HCT116 (cell line): ENCODE results near the gene TNFRSF12A. TPM values are rescaled to one million over a fixed set of nuclear protein-coding genes. Genes with fewer than 3 reads are reported as not detected.
"Not testable (repeated sequence)": the region's sequence is repeated elsewhere in the genome, so short reads cannot be mapped to it uniquely, and the experiment has no call there.

Source experiments
- ATAC-seq: fragments of 200-7000 bp; cut with Tn5 transposase; 2 replicates; pipeline ENCODE4 v1.9.1; 2020; ENCODE audit warnings: mild to moderate bottlenecking, moderate library complexity
- BruUV-seq: library from RNA; stranded (reverse); fragments of 400-500 nt; replicated peaks from 2 replicates; lab custom pipeline; 2021; lab: Mats Ljungman, UMichigan
- CTCF ChIA-PET: fragments of 300-600 bp; sonication (Branson Sonifier 250); formaldehyde crosslinking; loops from one replicate; lab custom pipeline; 2021; ENCODE audit warnings: antibody characterized with exemption; lab: Charles Lee
- POLR2A ChIA-PET: fragments of 300-600, 350-600 bp; sonication (Branson Sonifier 250); formaldehyde crosslinking; loops from one replicate; lab custom pipeline; 2021; ENCODE audit warnings: antibody characterized with exemption; lab: Charles Lee
- RAD21 ChIA-PET, 2 experiments: fragments of 300-600 bp; sonication (Branson Sonifier 250); formaldehyde crosslinking; loops; one replicate each; lab custom pipeline; 2023; ENCODE audit warnings: low total read pairs in 2 of 2; ENCODE audit not compliant: uncharacterized antibody in 2 of 2, unreplicated experiment in 2 of 2, low non-redundant PET in 1 of 2; lab: Charles Lee
- DNase-seq: peaks from one replicate; pipeline ENCODE4 v3.0.0-alpha.2; 2010; ENCODE audit warnings: low read depth, low spot score
- H2AFZ ChIP-seq: fragments of 200-600 bp; shearing (Covaris generic), sonication (generic); 2 replicates; pipeline ENCODE4 v1.6.1; 2017; ENCODE audit warnings: low read depth, mixed run types, mixed read lengths, antibody characterized with exemption, low read length; ENCODE audit not compliant: poor library complexity, severe bottlenecking
- H3K27ac ChIP-seq: 2 replicates; pipeline ENCODE4 v1.5.1; 2012; ENCODE audit warnings: low read depth, low read length
- H3K27me3 ChIP-seq: fragments of 200-600 bp; sonication (generic); 2 replicates; pipeline ENCODE4 v1.6.1; 2016; ENCODE audit warnings: mixed run types, low read length, mixed read lengths; ENCODE audit not compliant: insufficient read depth
- H3K36me3 ChIP-seq, 2 experiments: fragments of 200-500 bp in 1 of 2; fragments of 200-600 bp in 1 of 2; sonication (Bioruptor generic) in 1 of 2; sonication (generic) in 1 of 2; 2 replicates each; pipeline versions ENCODE4 v1.5.1 to v1.6.1; 2014 to 2016; ENCODE audit warnings: low read length in 2 of 2, inconsistent platforms in 1 of 2, mixed read lengths in 1 of 2, mixed run types in 1 of 2; ENCODE audit not compliant: insufficient read depth in 2 of 2, control insufficient read depth in 1 of 2
- H3K4me1 ChIP-seq, 2 experiments: fragments of 200-600 bp in 1 of 2; sonication (generic) in 1 of 2; 2 replicates each; pipeline versions ENCODE4 v1.5.1 to v1.6.1; 2012 to 2017; ENCODE audit warnings: low read length in 2 of 2, inconsistent platforms in 1 of 2, mild to moderate bottlenecking in 1 of 2, mixed read lengths in 1 of 2, mixed run types in 1 of 2, moderate library complexity in 1 of 2; ENCODE audit not compliant: insufficient read depth in 2 of 2, control insufficient read depth in 1 of 2
- H3K4me2 ChIP-seq: fragments of 200-600 bp; sonication (generic); 2 replicates; pipeline ENCODE4 v1.6.1; 2017; ENCODE audit warnings: mixed run types, low read length, mixed read lengths
- H3K4me3 ChIP-seq, 2 experiments: fragments of 200-600 bp in 1 of 2; sonication (generic) in 1 of 2; replicated peaks in 1 of 2; 2 replicates each; pipeline ENCODE4 v1.5.1; 2011 to 2016; ENCODE audit warnings: low read length in 2 of 2, control low read depth in 1 of 2, low read depth in 1 of 2, mild to moderate bottlenecking in 1 of 2, mixed read lengths in 1 of 2, mixed run types in 1 of 2
- H3K79me2 ChIP-seq: fragments of 200-600 bp; sonication (generic); 2 replicates; pipeline ENCODE4 v1.6.1; 2017; ENCODE audit warnings: mild to moderate bottlenecking, mixed run types, low read length, moderate library complexity, mixed read lengths; ENCODE audit not compliant: insufficient read depth
- H3K9ac ChIP-seq: fragments of 200-600 bp; sonication (generic); 2 replicates; pipeline ENCODE4 v1.6.1; 2016; ENCODE audit warnings: low read length, mixed read lengths
- H3K9me2 ChIP-seq: fragments of 200-600 bp; sonication (generic), shearing (Covaris generic); 2 replicates; pipeline ENCODE4 v1.6.1; 2017; ENCODE audit warnings: mixed run types, mild to moderate bottlenecking, moderate library complexity; ENCODE audit not compliant: insufficient read depth
- H3K9me3 ChIP-seq, 2 experiments: fragments of 200-500 bp in 1 of 2; fragments of 200-600 bp in 1 of 2; sonication (Bioruptor generic) in 1 of 2; sonication (generic) in 1 of 2; 2 replicates each; pipeline ENCODE4 v1.6.1; 2014 to 2017; ENCODE audit warnings: low read length in 2 of 2, mixed read lengths in 2 of 2, inconsistent platforms in 1 of 2, low read depth in 1 of 2, mild to moderate bottlenecking in 1 of 2, mixed run types in 1 of 2, moderate library complexity in 1 of 2; ENCODE audit not compliant: control insufficient read depth in 1 of 2, insufficient read depth in 1 of 2
- H4K20me1 ChIP-seq: fragments of 200-600 bp; sonication (generic), shearing (Covaris generic); 2 replicates; pipeline ENCODE4 v1.6.1; 2017; ENCODE audit warnings: mixed run types, mild to moderate bottlenecking, moderate library complexity; ENCODE audit not compliant: insufficient read depth
- CBX3 ChIP-seq: IDR thresholded peaks from 2 replicates; pipeline ENCODE4 v1.6.1; 2012; ENCODE audit warnings: low read depth
- EZH2 ChIP-seq: fragments of 200-600 bp; sonication (generic); IDR thresholded peaks from 2 replicates; pipeline ENCODE4 v1.6.1; 2017; ENCODE audit warnings: antibody characterized with exemption, mixed run types
- POLR2A ChIP-seq: IDR thresholded peaks from 2 replicates; pipeline ENCODE4 v1.7.0; 2011; ENCODE audit warnings: borderline replicate concordance; ENCODE audit not compliant: insufficient read depth, insufficient read length; ENCODE audit errors: extremely low read depth
- POLR2AphosphoS5 ChIP-seq: IDR thresholded peaks from 2 replicates; pipeline ENCODE4 v1.6.1; 2011; ENCODE audit warnings: mild to moderate bottlenecking, low read depth, low read length, moderate library complexity
- RAD21 ChIP-seq: IDR thresholded peaks from 2 replicates; pipeline ENCODE4 v1.6.1; 2012; ENCODE audit warnings: low read depth, mild to moderate bottlenecking
- intact Hi-C: fragments of 100-400 bp; cut with micrococcal nuclease; formaldehyde crosslinking; loops from 2 replicates; pipeline ENCODE4 v1.10.0; 2022
- total RNA-seq: library from RNA; stranded (reverse); gene quantifications from one replicate; pipeline ENCODE4 v1.2.1, GENCODE V29; 2021; ENCODE audit not compliant: unreplicated experiment
- TF ChIP-seq, protein P1 (sequence below), 3 experiments: fragments of 200-600 bp in 1 of 3; sonication (generic) in 1 of 3; IDR thresholded peaks in 2 of 3; conservative IDR thresholded peaks in 1 of 3; 2 replicates each; pipeline ENCODE4 v1.5.1; 2012 to 2017; ENCODE audit warnings: low read depth in 2 of 3, low read length in 2 of 3, antibody characterized with exemption in 1 of 3, borderline replicate concordance in 1 of 3, control low read depth in 1 of 3, mild to moderate bottlenecking in 1 of 3, mixed read lengths in 1 of 3, mixed run types in 1 of 3, moderate library complexity in 1 of 3; ENCODE audit not compliant: insufficient read depth in 1 of 3

Gene TNFRSF12A
- total RNA-seq, 1 experiment from 2014 or later: 188 TPM

DNA sequence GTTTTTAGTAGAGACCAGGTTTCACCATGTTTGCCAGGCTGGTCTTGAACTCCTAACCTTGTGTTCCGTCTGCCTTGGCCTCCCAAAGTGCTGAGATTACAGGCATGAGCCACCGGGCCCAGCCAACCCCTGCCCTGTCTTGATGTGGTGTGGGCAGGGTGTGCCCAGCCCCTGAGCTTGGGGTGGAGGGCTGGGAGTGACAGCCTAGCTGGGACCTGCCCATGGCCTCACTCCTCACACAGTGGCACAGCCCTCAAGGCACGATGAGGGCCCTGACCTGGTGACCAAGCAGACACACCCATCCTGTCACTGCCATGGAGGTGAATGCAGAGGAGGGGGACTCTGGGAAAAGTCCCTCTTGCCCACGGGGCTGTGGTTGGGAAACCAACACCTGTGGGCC lies 48.3 kb downstream of the TNFRSF12A start:
- TF ChIP-seq EZH2 (no peak), CBX3 (no peak), POLR2AphosphoS5 (no peak), POLR2A (no peak), RAD21 (no peak)
- TF ChIP-seq, protein P1, sequence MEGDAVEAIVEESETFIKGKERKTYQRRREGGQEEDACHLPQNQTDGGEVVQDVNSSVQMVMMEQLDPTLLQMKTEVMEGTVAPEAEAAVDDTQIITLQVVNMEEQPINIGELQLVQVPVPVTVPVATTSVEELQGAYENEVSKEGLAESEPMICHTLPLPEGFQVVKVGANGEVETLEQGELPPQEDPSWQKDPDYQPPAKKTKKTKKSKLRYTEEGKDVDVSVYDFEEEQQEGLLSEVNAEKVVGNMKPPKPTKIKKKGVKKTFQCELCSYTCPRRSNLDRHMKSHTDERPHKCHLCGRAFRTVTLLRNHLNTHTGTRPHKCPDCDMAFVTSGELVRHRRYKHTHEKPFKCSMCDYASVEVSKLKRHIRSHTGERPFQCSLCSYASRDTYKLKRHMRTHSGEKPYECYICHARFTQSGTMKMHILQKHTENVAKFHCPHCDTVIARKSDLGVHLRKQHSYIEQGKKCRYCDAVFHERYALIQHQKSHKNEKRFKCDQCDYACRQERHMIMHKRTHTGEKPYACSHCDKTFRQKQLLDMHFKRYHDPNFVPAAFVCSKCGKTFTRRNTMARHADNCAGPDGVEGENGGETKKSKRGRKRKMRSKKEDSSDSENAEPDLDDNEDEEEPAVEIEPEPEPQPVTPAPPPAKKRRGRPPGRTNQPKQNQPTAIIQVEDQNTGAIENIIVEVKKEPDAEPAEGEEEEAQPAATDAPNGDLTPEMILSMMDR (IDR thresholded peaks at IDR 0.05 in 2 of 3, conservative IDR thresholded peaks at IDR 0.05 in 1 of 3; ENCODE audit: borderline replicate concordance in 1 of 3, insufficient read depth in 1 of 3, low read depth in 2 of 3, low read length in 2 of 3): no peak
- peaks cover 0 to 13% of the 10 kb centered on the region in 2 experiments; a peak in 1 of 4 replicates for H3K4me1 ChIP-seq
- DNase-seq (no peak), ATAC-seq (no peak)
- no peaks in the 10 kb centered on the region for H3K79me2 ChIP-seq
- H3K9ac ChIP-seq: no peak overlapping the region
- intact Hi-C loops: no loop called here
- H3K27me3 ChIP-seq: no peaks in the 10 kb centered on the region
- H3K36me3 ChIP-seq: no peaks in the 10 kb centered on the region
- no peaks in the 10 kb centered on the region for H4K20me1 ChIP-seq
- ChIA-PET CTCF (no interaction called here), POLR2A (no interaction called here), RAD21 (no interaction called here)
- no peaks in the 10 kb centered on the region for H3K9me2 ChIP-seq
- H3K4me2 ChIP-seq: no peak overlapping the region
- no peak overlapping the region for H2AFZ ChIP-seq
- no TSS peak for BruUV-seq
- no peak overlapping the region for H3K27ac ChIP-seq
- H3K9me3 ChIP-seq: no peaks in the 10 kb centered on the region
- H3K4me3 ChIP-seq: no peak overlapping the region

- H3K4me3 ChIP-seq, H3K79me2 ChIP-seq, H3K9me2 ChIP-seq, POLR2A ChIA-PET, H4K20me1 ChIP-seq, CTCF ChIA-PET, H3K9ac ChIP-seq, intact Hi-C loops, DNase-seq, H3K27ac ChIP-seq, H3K4me2 ChIP-seq, BruUV-seq, H3K36me3 ChIP-seq, ATAC-seq, H3K27me3 ChIP-seq, H2AFZ ChIP-seq, H3K9me3 ChIP-seq, RAD21 ChIA-PET: not testable (repeated sequence)
- peaks cover 0 to 13% of the 10 kb centered on the region in 2 experiments; a peak in 1 of 4 replicates for H3K4me1 ChIP-seq
Observed at GRCh38 chr16:3069146-3069545, 49.0 kb downstream of the TNFRSF12A start.
